Mesenchymal stem cell (in vitro differentiated cells and primary cell): Measurements from ENCODE around the gene SPC24.
"Not testable (repeated sequence)": the region's sequence is repeated elsewhere in the genome, so short reads cannot be mapped to it uniquely, and the experiment has no call there.

Source experiments
- DNase-seq: peaks from one replicate; pipeline ENCODE4 v3.0.0-alpha.2; 2013
- H2AFZ ChIP-seq: one replicate; pipeline ENCODE4 v1.6.1; 2013; ENCODE audit warnings: low read depth, mild to moderate bottlenecking, control low read depth, inconsistent platforms, low read length, moderate library complexity
- H2AK5ac ChIP-seq: 2 replicates; pipeline ENCODE4 v1.6.1; 2013; ENCODE audit warnings: low read length, moderate library complexity, mild to moderate bottlenecking, inconsistent platforms; ENCODE audit not compliant: severe bottlenecking
- H2BK120ac ChIP-seq: one replicate; pipeline ENCODE4 v1.6.1; 2013; ENCODE audit warnings: low read depth, mild to moderate bottlenecking, inconsistent platforms, low read length, moderate library complexity
- H2BK12ac ChIP-seq, 2 experiments: one replicate each; pipeline ENCODE4 v1.6.1; 2013; ENCODE audit warnings: inconsistent platforms in 2 of 2, low read length in 2 of 2, mild to moderate bottlenecking in 2 of 2, moderate library complexity in 2 of 2, control low read depth in 1 of 2
- H2BK15ac ChIP-seq: one replicate; pipeline ENCODE4 v1.6.1; 2013; ENCODE audit warnings: mild to moderate bottlenecking, low read depth, inconsistent platforms; ENCODE audit not compliant: poor library complexity, severe bottlenecking
- H2BK5ac ChIP-seq: 2 replicates; pipeline ENCODE4 v1.6.1; 2013; ENCODE audit warnings: low read depth, mild to moderate bottlenecking, low read length, control low read depth, inconsistent platforms; ENCODE audit not compliant: poor library complexity, severe bottlenecking
- H3K14ac ChIP-seq, 2 experiments: one replicate each; pipeline ENCODE4 v1.6.1; 2013; ENCODE audit warnings: inconsistent platforms in 2 of 2, low read length in 2 of 2, control low read depth in 1 of 2, mild to moderate bottlenecking in 1 of 2, moderate library complexity in 1 of 2
- H3K18ac ChIP-seq, 2 experiments: one replicate each; pipeline ENCODE4 v1.6.1; 2013; ENCODE audit warnings: inconsistent platforms in 2 of 2, low read length in 2 of 2, control low read depth in 1 of 2, low read depth in 1 of 2, mild to moderate bottlenecking in 1 of 2
- H3K23ac ChIP-seq, 2 experiments: one replicate each; pipeline ENCODE4 v1.6.1; 2013; ENCODE audit warnings: inconsistent platforms in 2 of 2, low read length in 2 of 2, mild to moderate bottlenecking in 2 of 2, moderate library complexity in 2 of 2, control low read depth in 1 of 2
- H3K27ac ChIP-seq: 2 replicates; pipeline ENCODE4 v1.5.1; 2013; ENCODE audit warnings: mild to moderate bottlenecking, moderate library complexity, low read length, control low read depth, inconsistent platforms; ENCODE audit not compliant: poor library complexity, severe bottlenecking
- H3K27me3 ChIP-seq, 2 experiments: 2 replicates each; pipeline versions ENCODE4 v1.6.1 to v1.7.0; 2013; ENCODE audit warnings: low read length in 2 of 2, mild to moderate bottlenecking in 2 of 2, moderate library complexity in 2 of 2, control low read depth in 1 of 2, inconsistent platforms in 1 of 2; ENCODE audit not compliant: control insufficient read depth in 1 of 2, insufficient read depth in 1 of 2
- H3K36me3 ChIP-seq, 2 experiments: 2 replicates each; pipeline versions ENCODE4 v1.6.1 to v1.7.0; 2013; ENCODE audit warnings: low read length in 2 of 2, control low read depth in 1 of 2, inconsistent platforms in 1 of 2, low read depth in 1 of 2, mild to moderate bottlenecking in 1 of 2; ENCODE audit not compliant: insufficient read depth in 2 of 2, control insufficient read depth in 1 of 2
- H3K4ac ChIP-seq, 2 experiments: one replicate each; pipeline ENCODE4 v1.6.1; 2013; ENCODE audit warnings: inconsistent platforms in 2 of 2, low read length in 2 of 2, mild to moderate bottlenecking in 2 of 2, moderate library complexity in 2 of 2, control low read depth in 1 of 2, low read depth in 1 of 2
- H3K4me1 ChIP-seq: 2 replicates; pipeline ENCODE4 v1.6.1; 2013; ENCODE audit warnings: low read depth, low read length, control low read depth; ENCODE audit not compliant: control insufficient read depth, insufficient read depth
- H3K4me2 ChIP-seq: 2 replicates; pipeline ENCODE4 v1.6.1; 2013; ENCODE audit warnings: low read length, mild to moderate bottlenecking, inconsistent platforms; ENCODE audit not compliant: poor library complexity, severe bottlenecking
- H3K4me3 ChIP-seq, 2 experiments: 2 replicates each; pipeline versions ENCODE4 v1.5.1 to v1.7.0; 2013; ENCODE audit warnings: low read length in 2 of 2, mild to moderate bottlenecking in 2 of 2, control low read depth in 1 of 2, low read depth in 1 of 2; ENCODE audit not compliant: insufficient read depth in 1 of 2
- H3K79me1 ChIP-seq: replicated peaks from 2 replicates; pipeline ENCODE4 v1.6.1; 2013; ENCODE audit warnings: mild to moderate bottlenecking, control low read depth, low read length, inconsistent platforms; ENCODE audit not compliant: poor library complexity, severe bottlenecking
- H3K9ac ChIP-seq: 2 replicates; pipeline ENCODE4 v1.7.0; 2013; ENCODE audit warnings: mild to moderate bottlenecking, low read length, moderate library complexity
- H3K9me3 ChIP-seq: 2 replicates; pipeline ENCODE4 v1.7.0; 2013; ENCODE audit warnings: mild to moderate bottlenecking, low read length; ENCODE audit not compliant: control insufficient read depth
- H4K8ac ChIP-seq: one replicate; pipeline ENCODE4 v1.6.1; 2013; ENCODE audit warnings: inconsistent platforms, mild to moderate bottlenecking, low read length, moderate library complexity
- H4K91ac ChIP-seq: one replicate; pipeline ENCODE4 v1.6.1; 2013; ENCODE audit warnings: mild to moderate bottlenecking, low read length, inconsistent platforms
- WGBS: methylation state at CpG from one replicate; pipeline ENCODE4 v1.1.7; 2013; ENCODE audit warnings: mixed read lengths; 5-methylcytosine and 5-hydroxymethylcytosine counted together

Gene SPC24

DNA sequence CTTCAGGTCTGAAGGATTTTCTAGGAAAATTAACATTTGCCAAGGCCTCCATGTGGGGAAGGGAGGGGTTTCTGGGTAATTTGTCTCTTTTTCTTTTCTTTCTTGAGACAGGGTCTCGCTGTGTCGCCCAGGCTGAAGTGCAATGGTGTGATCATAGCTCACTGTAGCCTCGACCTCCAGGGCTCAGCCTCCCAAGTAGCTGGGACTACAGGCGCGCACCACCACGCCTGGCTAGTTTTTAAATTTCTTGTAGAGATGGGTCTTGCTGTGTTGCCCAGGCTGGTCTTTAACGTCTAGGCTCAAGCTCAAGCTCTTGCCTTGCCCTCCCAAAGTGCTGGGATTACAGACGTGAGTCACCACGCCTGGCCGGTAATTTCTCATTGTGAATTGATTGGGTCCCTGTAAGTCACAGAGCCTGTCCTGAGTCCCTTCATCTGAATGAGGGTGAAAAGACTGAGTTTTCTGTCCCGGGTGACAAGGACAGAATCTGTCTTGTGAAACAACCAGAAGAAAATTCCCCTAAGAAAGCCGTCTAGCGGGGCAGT is 10.0 kb upstream of the SPC24 start:
- H2BK5ac ChIP-seq: no peak overlapping the region
- no peak overlapping the region for H3K18ac ChIP-seq
- H3K9me3 ChIP-seq: no peaks in the 10 kb centered on the region
- H2BK120ac ChIP-seq: no peak overlapping the region
- H3K36me3 ChIP-seq: peaks cover 57 to 62% of the 10 kb centered on the region in 2 experiments
- no peak overlapping the region for H3K23ac ChIP-seq
- no peak overlapping the region for H4K91ac ChIP-seq
- H3K9ac ChIP-seq: peak overlapping the region; percentile 94
- no peak overlapping the region for H3K14ac ChIP-seq
- H3K4me3 ChIP-seq: peak overlapping the region in 1 of 2 experiments; percentile 67
- H3K27me3 ChIP-seq: no peaks in the 10 kb centered on the region
- no peak overlapping the region for H3K4ac ChIP-seq
- H3K27ac ChIP-seq: no peak overlapping the region
- H3K4me1 ChIP-seq: peaks cover 14% of the 10 kb centered on the region
- no peak overlapping the region for H2AK5ac ChIP-seq
- H3K79me1 ChIP-seq: peaks cover 18% of the 10 kb centered on the region
- no peak for DNase-seq
- H2BK12ac ChIP-seq: no peak overlapping the region
- no peak overlapping the region for H3K4me2 ChIP-seq
- 97% methylated on average over 11 of the region's 13 CpGs for WGBS
- H2AFZ ChIP-seq: no peak overlapping the region
- no peak overlapping the region for H2BK15ac ChIP-seq
- H4K8ac ChIP-seq: no peak overlapping the region

DNA sequence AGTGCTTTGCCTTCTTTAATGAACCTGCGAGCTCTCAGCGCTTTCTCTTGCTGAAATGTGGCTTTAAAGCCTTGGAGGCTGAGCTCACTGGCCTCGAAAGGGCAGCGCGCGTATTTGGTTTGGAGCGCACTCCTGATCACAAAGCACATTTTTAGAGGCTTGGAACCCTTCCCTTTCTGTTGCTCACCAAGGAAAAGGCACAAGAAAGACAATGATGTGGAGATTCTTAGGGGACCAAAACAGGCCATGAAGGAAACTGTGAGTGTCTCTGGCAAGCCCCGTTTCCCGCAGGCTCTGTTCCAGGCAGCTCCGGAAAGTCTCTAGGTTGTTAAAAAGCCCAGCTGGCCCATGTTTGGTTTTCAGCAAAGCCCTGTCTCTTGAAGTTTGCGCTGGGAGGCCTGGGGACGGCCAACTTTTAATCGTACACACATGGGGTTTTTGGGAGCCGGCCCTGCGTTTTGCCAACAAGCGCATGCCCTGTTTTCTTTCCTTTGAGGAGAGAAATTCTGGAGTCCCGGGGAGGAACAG is 9.4 kb upstream of the SPC24 start:
- 92% methylated on average over 17 of the region's 17 CpGs for WGBS
- no peak overlapping the region for H2BK120ac ChIP-seq

DNA sequence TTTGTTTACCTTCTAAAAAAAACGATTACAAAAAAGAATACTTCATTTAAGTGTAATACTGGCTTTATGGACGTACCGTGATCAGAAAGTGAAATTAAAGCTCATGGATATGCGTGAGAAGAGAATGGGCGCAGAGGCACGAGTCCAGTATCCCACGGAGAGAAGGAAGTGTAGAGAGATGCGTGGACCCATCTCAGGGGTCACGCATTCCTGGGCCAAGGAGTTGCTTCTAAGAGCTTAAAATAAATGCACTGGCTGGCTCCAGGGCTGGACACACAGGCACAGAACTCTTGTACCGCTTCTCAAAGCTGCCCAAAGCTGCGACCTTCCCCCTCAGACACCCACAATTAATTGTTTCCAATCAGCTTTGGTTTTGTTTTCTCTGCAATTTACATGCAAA is 8.7 kb upstream of the SPC24 start:
- Histone ChIP-seq H3K18ac (no peak overlapping the region), H2AK5ac (no peak overlapping the region), H4K8ac (no peak overlapping the region), H3K23ac (no peak overlapping the region), H2BK5ac (no peak overlapping the region), H4K91ac (no peak overlapping the region), H3K9me3 (no peaks in the 10 kb centered on the region), H3K27me3 (no peaks in the 10 kb centered on the region), H2BK15ac (no peak overlapping the region), H3K4me2 (no peak overlapping the region), H2BK120ac (no peak overlapping the region), H3K4me3 (peak overlapping the region in 1 of 2 experiments; percentile 76), H3K27ac (no peak overlapping the region), H2AFZ (no peak overlapping the region), H3K4ac (no peak overlapping the region), H3K9ac (peak overlapping the region; percentile 94), H3K4me1 (peaks cover 9% of the 10 kb centered on the region), H3K14ac (no peak overlapping the region), H3K79me1 (peaks cover 16% of the 10 kb centered on the region), H3K36me3 (peaks cover 44 to 49% of the 10 kb centered on the region in 2 experiments), H2BK12ac (no peak overlapping the region)
- WGBS: 98% methylated on average over 11 of the region's 11 CpGs
- no peak for DNase-seq

More for the DNA sequence above, 9.4 kb upstream of the SPC24 start:
- Histone ChIP-seq H3K18ac (no peak overlapping the region), H4K91ac (no peak overlapping the region), H2BK12ac (no peak overlapping the region), H3K27ac (no peak overlapping the region), H2AFZ (no peak overlapping the region), H3K36me3 (peaks cover 51 to 56% of the 10 kb centered on the region in 2 experiments), H2BK15ac (no peak overlapping the region), H3K9ac (peak overlapping the region; percentile 94), H3K14ac (no peak overlapping the region), H3K4me2 (no peak overlapping the region), H3K4me1 (peaks cover 12% of the 10 kb centered on the region), H4K8ac (no peak overlapping the region), H3K4ac (no peak overlapping the region), H3K9me3 (no peaks in the 10 kb centered on the region), H3K23ac (no peak overlapping the region), H2AK5ac (no peak overlapping the region), H3K4me3 (peak overlapping the region in 1 of 2 experiments; percentile 76), H3K79me1 (peaks cover 18% of the 10 kb centered on the region), H3K27me3 (no peaks in the 10 kb centered on the region), H2BK5ac (no peak overlapping the region)
- no peak for DNase-seq

DNA sequence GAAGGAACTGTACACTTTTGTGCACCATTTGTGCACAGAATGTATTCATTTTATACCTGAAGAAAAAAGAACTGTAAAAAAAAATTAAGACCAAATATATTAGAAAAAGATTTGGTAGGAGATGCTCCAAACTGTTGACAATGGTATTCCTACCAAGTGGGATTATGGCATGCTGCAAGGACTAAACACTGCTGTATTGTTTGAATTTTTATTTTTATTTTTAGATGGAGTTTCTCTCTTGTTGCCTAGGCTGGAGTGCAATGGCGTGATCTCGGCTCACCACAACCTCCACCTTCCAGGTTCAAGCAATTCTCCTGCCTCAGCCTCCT is 4.8 kb upstream of the SPC24 start:
- not testable (repeated sequence) for H3K27me3 ChIP-seq, H2AK5ac ChIP-seq, H2AFZ ChIP-seq, H3K4me1 ChIP-seq, H2BK12ac ChIP-seq, H4K91ac ChIP-seq, H2BK5ac ChIP-seq, H2BK120ac ChIP-seq, H3K79me1 ChIP-seq, H3K9me3 ChIP-seq, H3K14ac ChIP-seq, H3K27ac ChIP-seq, H3K23ac ChIP-seq, H4K8ac ChIP-seq, H2BK15ac ChIP-seq, H3K18ac ChIP-seq, H3K4me2 ChIP-seq, DNase-seq, H3K4me3 ChIP-seq
- H3K4ac ChIP-seq: peak overlapping the region in 1 of 2 experiments; percentile 18
- peak overlapping the region; percentile 75 for H3K9ac ChIP-seq
- peaks cover 15 to 20% of the 10 kb centered on the region in 2 experiments for H3K36me3 ChIP-seq
- no CpG with 5 or more reads among the region's 2 CpGs for WGBS
